PFSK-1 (cell line): ENCODE data around the gene IGF2BP3.

Experiments used
- FOXP2 ChIP-seq: optimal IDR thresholded peaks from 2 replicates; pipeline ENCODE3; 2011; ENCODE audit warnings: borderline replicate concordance, control low read depth, inconsistent platforms; ENCODE audit not compliant: insufficient read depth; ENCODE audit errors: extremely low read length, extremely low read depth
- POLR2AphosphoS5 ChIP-seq: IDR thresholded peaks from 2 replicates; pipeline ENCODE4 v1.6.1; 2012; ENCODE audit warnings: low read depth, mild to moderate bottlenecking, control low read depth, low read length, moderate library complexity
- REST ChIP-seq, 2 experiments: IDR thresholded peaks; 2 replicates each; pipeline versions ENCODE4 v1.6.1 to v1.8.0; 2011 to 2012; ENCODE audit warnings: low read depth in 2 of 2, low read length in 2 of 2, control low read depth in 1 of 2, inconsistent platforms in 1 of 2, mild to moderate bottlenecking in 1 of 2, moderate library complexity in 1 of 2; ENCODE audit not compliant: insufficient read depth in 1 of 2
- SIN3A ChIP-seq: IDR thresholded peaks from 2 replicates; pipeline ENCODE4 v1.6.1; 2012; ENCODE audit warnings: mild to moderate bottlenecking, low read length, moderate library complexity, borderline replicate concordance; ENCODE audit not compliant: insufficient read depth
- TAF1 ChIP-seq: IDR thresholded peaks from 2 replicates; pipeline ENCODE4 v1.6.1; 2012; ENCODE audit warnings: low read length, control low read depth, borderline replicate concordance; ENCODE audit not compliant: insufficient read depth

IGF2BP3 gene

GRCh38 chr7:23458044-23458443, 12.2 kb downstream of the IGF2BP3 start:
- TF ChIP-seq FOXP2 (no peak), TAF1 (no peak), REST (IDR thresholded peaks at IDR 0.05; ENCODE audit: insufficient read depth in 1 of 2, low read depth in 2 of 2, low read length in 2 of 2) (no peak), POLR2AphosphoS5 (no peak), SIN3A (no peak)

- TF ChIP-seq REST (IDR thresholded peaks at IDR 0.05; ENCODE audit: insufficient read depth in 1 of 2, low read depth in 2 of 2, low read length in 2 of 2) (no peak), FOXP2 (no peak), TAF1 (no peak), SIN3A (no peak), POLR2AphosphoS5 (no peak)
Observed at GRCh38 chr7:23456093-23456492, 14.2 kb downstream of the IGF2BP3 start.

GRCh38 chr7:23454881-23455526, 15.3 kb downstream of the IGF2BP3 start:
- TF ChIP-seq REST (IDR thresholded peaks at IDR 0.05; ENCODE audit: insufficient read depth in 1 of 2, low read depth in 2 of 2, low read length in 2 of 2) (no peak), TAF1 (no peak), SIN3A (no peak), POLR2AphosphoS5 (no peak), FOXP2 (no peak)

GRCh38 chr7:23450518-23450917, 19.8 kb downstream of the IGF2BP3 start:
- no peak for TF ChIP-seq FOXP2
- TF ChIP-seq SIN3A: no peak

GRCh38 chr7:23449941-23450340, 20.4 kb downstream of the IGF2BP3 start:
- TF ChIP-seq SIN3A (no peak), FOXP2 (no peak), POLR2AphosphoS5 (no peak), TAF1 (no peak), REST (IDR thresholded peaks at IDR 0.05; ENCODE audit: insufficient read depth in 1 of 2, low read depth in 2 of 2, low read length in 2 of 2) (no peak)
